GM20431 (cell line): ENCODE measurements around the gene CTNNAL1.
"Not testable (repeated sequence)": the region's sequence is repeated elsewhere in the genome, so short reads cannot be mapped to it uniquely, and the experiment has no call there.

ENCODE experiments used
- in situ Hi-C: fragments of 300-500 bp; cut with MseI, MboI; formaldehyde crosslinking; loops from one replicate; pipeline ENCODE4 v1.15.0; 2020; ENCODE audit warnings: low sequenced_read_pairs; ENCODE audit not compliant: unreplicated experiment

Gene CTNNAL1, protein sequence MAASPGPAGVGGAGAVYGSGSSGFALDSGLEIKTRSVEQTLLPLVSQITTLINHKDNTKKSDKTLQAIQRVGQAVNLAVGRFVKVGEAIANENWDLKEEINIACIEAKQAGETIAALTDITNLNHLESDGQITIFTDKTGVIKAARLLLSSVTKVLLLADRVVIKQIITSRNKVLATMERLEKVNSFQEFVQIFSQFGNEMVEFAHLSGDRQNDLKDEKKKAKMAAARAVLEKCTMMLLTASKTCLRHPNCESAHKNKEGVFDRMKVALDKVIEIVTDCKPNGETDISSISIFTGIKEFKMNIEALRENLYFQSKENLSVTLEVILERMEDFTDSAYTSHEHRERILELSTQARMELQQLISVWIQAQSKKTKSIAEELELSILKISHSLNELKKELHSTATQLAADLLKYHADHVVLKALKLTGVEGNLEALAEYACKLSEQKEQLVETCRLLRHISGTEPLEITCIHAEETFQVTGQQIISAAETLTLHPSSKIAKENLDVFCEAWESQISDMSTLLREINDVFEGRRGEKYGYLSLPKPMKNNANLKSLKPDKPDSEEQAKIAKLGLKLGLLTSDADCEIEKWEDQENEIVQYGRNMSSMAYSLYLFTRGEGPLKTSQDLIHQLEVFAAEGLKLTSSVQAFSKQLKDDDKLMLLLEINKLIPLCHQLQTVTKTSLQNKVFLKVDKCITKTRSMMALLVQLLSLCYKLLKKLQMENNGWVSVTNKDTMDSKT

DNA sequence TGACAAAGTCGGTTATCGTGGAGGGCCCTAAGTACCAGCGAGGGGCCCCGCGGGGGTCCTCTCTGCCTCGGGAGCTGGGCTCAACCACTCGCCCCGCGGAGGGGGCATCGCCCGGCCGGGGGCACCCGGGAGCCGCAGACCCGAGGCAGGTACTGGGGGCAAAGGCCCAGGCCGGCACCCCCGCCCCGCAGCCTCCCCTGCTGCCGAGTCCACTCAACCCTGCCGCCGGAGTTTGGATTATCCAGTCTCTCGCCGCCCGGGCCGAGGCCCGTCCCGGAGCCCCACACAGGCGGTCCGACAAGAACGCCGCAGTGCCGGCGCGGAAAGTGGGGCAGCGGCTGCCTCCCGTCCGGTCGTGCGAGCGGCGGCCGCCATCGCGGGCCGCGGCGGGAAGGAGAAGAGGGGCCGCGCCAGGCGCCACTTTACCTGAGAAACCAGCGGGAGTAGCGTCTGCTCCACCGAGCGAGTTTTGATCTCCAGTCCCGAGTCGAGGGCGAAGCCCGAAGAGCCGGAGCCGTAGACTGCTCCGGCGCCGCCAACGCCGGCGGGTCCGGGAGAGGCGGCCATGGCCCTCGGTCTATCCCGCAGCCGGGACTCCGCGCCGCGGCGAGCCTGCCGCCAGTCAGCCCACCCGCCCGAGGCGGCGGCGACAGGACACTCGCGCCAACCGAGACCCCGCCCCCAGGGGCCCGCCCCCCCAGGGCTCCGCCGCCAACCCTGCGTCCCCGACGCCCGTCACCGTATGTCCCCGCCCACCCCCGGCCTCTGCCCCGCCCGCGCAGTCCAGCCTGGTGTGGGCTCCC, at the start of gene CTNNAL1:
CTNNAL1 (minus strand) TSS at position 624 of the 803 bp plus-strand sequence; CDS start at position 567, 57 bp downstream.
- in situ Hi-C loops = no loop called here

- in situ Hi-C loops = no loop called here
These were observed 49.2 kb upstream of the CTNNAL1 start for GRCh38 chr9:109062543-109062942.

- in situ Hi-C loops = no loop called here
These were observed 46.9 kb upstream of the CTNNAL1 start for GRCh38 chr9:109060191-109060590.

GRCh38 chr9:109053121-109053520, 39.8 kb upstream of the CTNNAL1 start:
- in situ Hi-C loops = not testable (repeated sequence)

DNA sequence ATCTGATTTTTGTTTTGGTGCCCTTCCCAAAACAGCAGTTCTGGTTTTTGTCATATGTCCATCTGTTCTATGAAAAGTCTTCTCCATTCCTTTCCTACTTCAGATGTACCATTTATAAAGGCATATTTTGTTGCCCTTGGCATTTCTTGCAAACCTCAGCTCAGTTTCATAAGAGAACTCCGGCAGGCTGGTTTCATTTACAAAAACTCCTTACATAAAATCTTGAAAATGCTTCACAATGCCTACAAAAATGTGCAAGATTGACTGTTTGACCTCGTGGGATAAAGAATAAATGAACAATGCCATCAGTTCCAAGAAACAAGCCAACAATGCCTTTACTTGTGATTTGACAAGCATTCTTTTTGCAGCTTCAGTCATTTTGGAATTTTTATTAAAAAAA, 39.1 kb upstream of the CTNNAL1 start:
- in situ Hi-C loops = no loop called here

- in situ Hi-C loops = no loop called here
These were observed 38.4 kb upstream of the CTNNAL1 start for GRCh38 chr9:109051733-109052132.

DNA sequence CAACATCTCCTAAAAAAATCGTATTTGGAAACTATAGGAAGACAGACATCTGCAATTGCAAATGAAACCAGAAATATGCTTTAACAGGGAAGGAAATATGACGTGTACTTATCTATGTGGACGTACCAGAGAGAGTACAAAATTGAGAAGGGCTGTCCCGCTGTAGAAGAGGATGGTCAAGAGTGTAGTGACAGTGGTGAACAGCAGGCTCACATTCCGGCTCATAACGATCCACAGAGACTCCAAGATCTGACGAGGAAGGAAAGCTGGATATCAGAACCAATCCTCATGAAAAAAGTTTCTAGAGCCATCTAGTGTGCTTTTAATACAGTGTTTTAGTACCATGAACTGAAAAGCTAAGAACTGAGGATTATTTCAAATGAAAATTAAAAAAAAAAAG, 37.1 kb upstream of the CTNNAL1 start:
- in situ Hi-C loops = no loop called here

- in situ Hi-C loops = no loop called here
These were observed 35.5 kb upstream of the CTNNAL1 start for GRCh38 chr9:109048822-109049221.

GRCh38 chr9:109047259-109047658, 34.0 kb upstream of the CTNNAL1 start:
- in situ Hi-C loops = no loop called here

- in situ Hi-C loops = no loop called here
These were observed 33.0 kb upstream of the CTNNAL1 start for GRCh38 chr9:109046346-109046745.

DNA sequence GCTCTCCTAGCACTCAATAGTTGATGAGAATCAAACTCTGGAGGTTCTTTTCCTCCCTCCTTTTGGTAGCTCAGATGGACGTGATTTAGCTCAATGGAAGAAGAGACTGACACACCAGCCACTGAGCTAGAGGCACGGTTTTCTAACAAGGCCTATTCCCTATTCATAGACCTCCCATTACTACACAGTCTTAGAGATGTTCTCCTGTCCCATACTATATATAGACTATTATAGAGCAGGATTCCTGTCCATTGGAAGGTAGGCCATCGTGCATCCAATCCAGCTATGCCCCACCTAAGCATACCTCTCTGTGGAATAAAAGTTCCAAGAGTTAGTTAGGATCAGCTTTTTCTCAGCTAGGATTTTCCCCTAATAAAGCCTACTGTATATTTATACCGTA, 30.3 kb upstream of the CTNNAL1 start:
- in situ Hi-C loops = no loop called here

- in situ Hi-C loops = no loop called here
These were observed 27.3 kb upstream of the CTNNAL1 start for GRCh38 chr9:109040571-109040970.

- in situ Hi-C loops = no loop called here
These were observed 26.2 kb upstream of the CTNNAL1 start for GRCh38 chr9:109039539-109039938.

DNA sequence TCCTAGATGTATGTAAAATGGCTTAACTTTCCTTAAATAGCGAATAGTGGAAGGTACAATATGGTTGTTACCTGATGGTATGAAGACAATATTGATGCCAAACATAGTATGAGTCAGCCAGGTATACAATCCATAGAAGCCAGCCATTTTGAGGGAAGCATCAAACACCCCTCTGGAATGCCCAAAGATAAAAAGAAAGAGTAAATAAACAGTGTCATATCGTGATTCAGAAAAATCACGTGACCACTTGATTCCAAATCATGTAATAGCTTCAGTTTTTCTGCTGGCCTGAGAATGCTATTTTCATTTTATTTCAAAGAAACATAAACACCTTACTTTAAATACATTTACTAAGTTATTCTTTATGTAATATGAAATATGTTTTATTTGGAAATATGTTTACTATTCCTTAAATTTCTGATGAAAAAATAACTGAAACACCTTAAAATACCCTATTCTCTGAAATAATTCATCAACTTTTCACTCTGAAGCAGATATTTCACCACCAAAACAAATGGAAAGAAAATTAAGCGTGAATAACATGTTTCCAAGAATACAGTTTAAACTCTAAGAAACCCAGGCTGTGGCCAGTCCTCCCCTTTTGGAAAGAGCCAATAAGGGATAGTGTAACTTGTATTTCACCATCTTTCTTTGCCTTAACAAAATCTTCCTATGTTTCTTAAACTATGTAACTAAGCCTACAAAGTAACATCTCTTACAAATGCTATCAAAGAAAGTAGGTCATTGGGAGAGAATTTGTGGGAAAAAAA, 24.8 kb upstream of the CTNNAL1 start:
- in situ Hi-C loops = no loop called here

GRCh38 chr9:109036744-109037680, 23.7 kb upstream of the CTNNAL1 start:
- in situ Hi-C loops = no loop called here

DNA sequence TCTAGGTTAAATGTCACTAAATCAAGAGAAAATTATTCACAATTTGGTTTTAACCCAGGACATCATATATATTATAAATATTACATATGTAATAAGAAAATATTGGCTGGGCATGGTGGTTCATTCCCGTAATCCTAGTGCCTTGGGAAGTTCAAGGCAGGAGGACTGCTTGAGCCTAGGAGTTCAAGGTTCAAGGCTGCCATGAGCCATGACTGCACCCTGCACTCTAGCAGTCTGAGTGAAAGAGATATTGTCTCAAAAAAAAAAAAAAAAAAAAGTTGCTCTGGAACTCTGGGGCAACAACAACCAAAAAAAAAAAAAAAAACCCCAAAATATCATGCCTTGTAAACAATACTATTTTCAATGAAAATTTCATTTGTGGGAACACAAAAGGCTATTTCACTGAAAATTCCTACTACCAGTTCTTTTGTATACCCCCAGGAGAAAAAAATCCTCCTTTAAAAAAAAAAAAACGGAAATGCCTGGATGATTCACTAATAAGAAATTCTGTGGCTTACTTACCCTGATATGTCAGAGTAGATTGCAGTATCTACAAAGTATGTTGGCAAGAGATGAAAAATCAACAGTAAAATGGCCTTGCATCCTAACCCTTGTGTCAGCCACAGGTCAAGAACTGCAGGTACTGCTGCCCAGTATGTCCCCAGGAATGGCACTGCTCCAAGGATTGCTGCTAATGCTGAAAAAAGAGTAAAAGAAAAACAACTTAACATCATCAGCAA, 22.6 kb upstream of the CTNNAL1 start:
- in situ Hi-C loops = no loop called here

GRCh38 chr9:109033941-109034700, 20.8 kb upstream of the CTNNAL1 start:
- in situ Hi-C loops = no loop called here
